HG03025 (cell line): ENCODE data around the gene BASP1.
"Not testable (repeated sequence)": the region's sequence is repeated elsewhere in the genome, so short reads cannot be mapped to it uniquely, and the experiment has no call there.

ENCODE experiments used
- ATAC-seq: cut with Tn5 transposase; IDR thresholded peaks from one replicate; pipeline ENCODE4 v1.9.1; 2021; ENCODE audit warnings: mild to moderate bottlenecking, moderate library complexity; ENCODE audit not compliant: unreplicated experiment, low FRiP score

BASP1 gene

GRCh38 chr5:17249029-17249634, 31.7 kb downstream of the BASP1 start:
- ATAC-seq = no peak

- ATAC-seq = not testable (repeated sequence)
These were observed 32.4 kb downstream of the BASP1 start for GRCh38 chr5:17249841-17250240.

GRCh38 chr5:17252543-17252942, 35.1 kb downstream of the BASP1 start:
- no peak for ATAC-seq

DNA sequence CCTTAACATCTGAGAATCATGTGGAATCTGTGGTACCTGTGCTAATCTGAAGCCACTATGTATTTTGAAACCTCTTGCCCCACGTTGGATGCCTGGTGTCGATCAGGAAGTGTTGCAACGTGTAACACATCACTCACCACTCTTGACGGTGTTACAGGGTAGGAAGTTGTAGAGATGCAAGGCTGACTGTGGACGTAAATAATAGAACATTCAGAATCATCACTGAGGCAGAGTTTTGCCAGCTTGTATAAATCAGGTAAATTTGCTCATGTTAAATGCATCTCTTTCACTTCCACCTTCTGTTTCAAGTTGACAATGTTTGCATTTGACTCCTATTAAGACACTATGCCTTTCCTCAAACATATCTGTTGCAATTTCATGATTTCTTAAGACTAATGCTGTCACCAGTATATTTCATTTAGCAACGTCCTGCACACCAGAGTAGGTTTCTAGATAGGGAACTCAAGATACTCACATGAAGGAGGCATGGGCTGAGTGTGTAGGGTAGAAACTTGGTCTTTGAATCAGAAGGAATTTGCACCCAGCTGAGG, 38.1 kb downstream of the BASP1 start:
- peak; percentile 50 for ATAC-seq

DNA sequence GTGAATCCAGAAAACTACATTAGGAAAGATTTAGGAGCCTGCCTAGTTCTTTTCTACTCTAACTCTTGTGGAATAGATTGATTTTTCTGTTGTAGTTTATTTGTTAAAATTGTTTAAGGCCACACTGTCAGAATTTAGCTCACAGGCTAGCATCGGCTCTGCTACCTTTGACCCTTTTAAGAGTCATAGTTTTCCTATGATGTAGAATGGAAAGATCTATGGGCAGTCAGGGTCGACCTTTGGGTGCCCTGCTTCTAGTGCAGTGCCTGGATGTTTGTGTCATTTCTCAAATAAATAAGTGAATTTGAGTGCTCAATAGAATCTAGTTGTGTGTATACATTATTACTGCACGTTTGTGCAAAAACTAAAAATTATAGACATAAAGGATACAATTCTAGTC, 38.7 kb downstream of the BASP1 start:
- ATAC-seq = no peak

GRCh38 chr5:17256839-17257238, 39.4 kb downstream of the BASP1 start:
- ATAC-seq = no peak

- peak; percentile 48 for ATAC-seq
These were observed 40.4 kb downstream of the BASP1 start for GRCh38 chr5:17257705-17258273.

DNA sequence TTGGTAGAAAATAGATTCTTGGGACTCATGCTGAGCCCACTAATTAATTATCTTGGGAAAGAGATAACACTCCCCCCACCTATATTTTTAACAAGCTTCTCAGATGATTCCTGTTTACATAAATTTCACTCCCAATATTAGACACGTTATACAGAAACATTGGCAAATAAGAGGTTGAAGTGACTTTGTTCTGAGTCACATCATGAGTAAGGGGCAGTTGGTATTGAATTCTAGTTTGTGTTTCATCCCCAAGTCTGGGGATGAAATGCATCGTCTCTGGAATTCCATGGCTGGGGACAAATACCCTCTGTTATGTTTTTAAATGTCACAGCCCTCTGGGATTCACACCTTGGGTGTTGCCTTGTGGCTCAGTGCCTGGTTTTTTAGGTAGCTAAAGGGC, 41.0 kb downstream of the BASP1 start:
- no peak for ATAC-seq

- ATAC-seq = not testable (repeated sequence)
These were observed 41.6 kb downstream of the BASP1 start for GRCh38 chr5:17259012-17259411.

DNA sequence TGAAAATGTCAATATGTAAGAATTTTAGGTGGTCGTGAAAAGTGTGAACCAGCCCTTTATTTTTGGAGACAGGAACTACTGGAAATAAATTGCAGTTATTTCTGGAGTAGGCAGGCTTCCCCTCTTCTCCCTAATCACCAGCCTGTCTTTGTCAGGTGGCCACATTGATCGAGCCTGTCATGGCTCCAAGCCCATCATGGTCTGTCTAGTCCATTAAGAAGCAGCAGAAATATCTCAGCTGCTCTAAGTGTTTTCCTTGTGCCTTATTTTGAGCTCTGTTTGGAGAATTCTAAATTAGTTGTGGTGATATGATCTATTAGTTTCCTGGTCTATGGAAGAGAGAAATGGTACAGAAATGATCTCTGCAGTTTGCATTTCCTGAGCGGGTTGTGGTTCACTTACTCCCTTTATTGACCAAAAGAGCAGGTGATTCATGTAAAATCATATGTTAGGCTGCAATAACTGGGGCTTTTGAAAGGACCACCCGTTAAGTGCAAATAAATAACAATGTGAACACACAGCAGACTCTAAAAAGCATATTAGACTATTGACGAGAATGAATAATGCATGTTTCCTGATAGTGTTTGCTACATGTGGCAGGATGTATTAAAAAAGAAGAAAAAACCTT, 42.3 kb downstream of the BASP1 start:
- ATAC-seq = no peak

- no peak for ATAC-seq
These were observed 43.1 kb downstream of the BASP1 start for GRCh38 chr5:17260549-17260948.

DNA sequence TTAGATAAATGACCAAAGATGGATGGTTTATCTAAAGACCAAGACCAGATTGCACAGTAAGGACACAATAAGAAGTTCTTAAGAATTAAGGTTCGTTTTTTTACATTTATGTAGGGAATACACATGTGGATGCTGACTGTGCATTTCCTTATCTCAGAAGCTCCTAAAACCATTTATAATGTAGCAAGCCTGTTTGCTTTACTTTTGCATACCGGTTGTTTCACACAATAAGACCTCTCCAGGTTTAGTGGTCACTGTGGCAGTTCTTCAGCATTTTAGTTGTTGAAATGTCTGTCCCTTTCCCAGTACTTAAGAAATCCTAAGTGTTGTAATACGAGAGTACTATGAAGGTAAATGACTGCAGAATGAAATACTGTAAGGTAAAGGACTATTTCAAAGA, 43.6 kb downstream of the BASP1 start:
- ATAC-seq = no peak

DNA sequence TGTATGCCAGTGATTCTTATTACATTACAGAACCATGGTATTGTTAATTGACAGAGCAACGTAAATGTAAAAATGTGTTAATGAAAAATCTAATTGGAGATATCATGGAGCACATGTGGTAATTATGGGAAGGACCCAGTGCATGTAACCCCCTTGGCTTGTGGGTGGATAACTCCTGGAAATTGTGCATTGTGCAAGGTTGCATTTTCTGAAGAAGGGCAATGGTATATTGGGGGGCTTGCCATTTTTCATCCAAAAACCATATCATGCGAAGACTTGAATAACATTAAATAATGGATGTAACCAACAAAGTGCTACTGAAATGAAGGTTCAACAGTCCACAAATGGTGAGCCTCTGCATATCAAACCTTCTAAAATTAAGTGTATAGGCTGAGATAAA, 47.6 kb downstream of the BASP1 start:
- no peak for ATAC-seq

DNA sequence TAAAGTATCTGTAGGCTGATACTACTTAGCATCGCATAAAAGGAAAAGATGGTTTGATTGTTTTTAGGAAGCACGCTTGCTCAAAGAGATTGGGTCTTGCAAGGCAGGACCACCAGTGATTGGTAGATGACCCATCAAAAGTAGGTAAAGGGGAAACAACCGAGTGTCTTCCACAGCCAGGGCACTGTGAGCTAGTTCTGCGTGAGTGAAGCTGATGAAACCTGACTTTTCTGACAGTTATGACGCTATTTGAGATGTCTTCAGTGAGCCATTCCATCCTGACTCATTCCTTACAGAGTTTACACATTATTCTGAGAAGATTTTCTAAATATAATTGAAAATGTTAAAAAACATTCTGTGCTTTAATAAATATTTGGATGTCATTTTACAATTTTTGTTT, 49.7 kb downstream of the BASP1 start:
- ATAC-seq = peak; percentile 59

GRCh38 chr5:17269201-17269600, 51.8 kb downstream of the BASP1 start:
- ATAC-seq = peak; percentile 59

GRCh38 chr5:17272111-17272510, 54.7 kb downstream of the BASP1 start:
- no peak for ATAC-seq

DNA sequence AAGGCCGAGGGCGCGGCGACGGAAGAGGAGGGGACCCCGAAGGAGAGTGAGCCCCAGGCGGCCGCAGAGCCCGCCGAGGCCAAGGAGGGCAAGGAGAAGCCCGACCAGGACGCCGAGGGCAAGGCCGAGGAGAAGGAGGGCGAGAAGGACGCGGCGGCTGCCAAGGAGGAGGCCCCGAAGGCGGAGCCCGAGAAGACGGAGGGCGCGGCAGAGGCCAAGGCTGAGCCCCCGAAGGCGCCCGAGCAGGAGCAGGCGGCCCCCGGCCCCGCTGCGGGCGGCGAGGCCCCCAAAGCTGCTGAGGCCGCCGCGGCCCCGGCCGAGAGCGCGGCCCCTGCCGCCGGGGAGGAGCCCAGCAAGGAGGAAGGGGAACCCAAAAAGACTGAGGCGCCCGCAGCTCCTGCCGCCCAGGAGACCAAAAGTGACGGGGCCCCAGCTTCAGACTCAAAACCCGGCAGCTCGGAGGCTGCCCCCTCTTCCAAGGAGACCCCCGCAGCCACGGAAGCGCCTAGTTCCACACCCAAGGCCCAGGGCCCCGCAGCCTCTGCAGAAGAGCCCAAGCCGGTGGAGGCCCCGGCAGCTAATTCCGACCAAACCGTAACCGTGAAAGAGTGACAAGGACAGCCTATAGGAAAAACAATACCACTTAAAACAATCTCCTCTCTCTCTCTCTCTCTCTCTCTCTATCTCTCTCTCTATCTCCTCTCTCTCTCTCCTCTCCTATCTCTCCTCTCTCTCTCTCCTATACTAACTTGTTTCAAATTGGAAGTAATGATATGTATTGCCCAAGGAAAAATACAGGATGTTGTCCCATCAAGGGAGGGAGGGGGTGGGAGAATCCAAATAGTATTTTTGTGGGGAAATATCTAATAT, 58.1 kb downstream of the BASP1 start:
- ATAC-seq = no peak

DNA sequence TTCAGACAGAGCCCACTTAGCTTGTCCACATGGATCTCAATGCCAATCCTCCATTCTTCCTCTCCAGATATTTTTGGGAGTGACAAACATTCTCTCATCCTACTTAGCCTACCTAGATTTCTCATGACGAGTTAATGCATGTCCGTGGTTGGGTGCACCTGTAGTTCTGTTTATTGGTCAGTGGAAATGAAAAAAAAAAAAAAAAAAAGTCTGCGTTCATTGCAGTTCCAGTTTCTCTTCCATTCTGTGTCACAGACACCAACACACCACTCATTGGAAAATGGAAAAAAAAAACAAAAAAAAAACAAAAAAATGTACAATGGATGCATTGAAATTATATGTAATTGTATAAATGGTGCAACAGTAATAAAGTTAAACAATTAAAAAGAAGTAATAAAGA, 59.0 kb downstream of the BASP1 start:
- peak; percentile 63 for ATAC-seq

DNA sequence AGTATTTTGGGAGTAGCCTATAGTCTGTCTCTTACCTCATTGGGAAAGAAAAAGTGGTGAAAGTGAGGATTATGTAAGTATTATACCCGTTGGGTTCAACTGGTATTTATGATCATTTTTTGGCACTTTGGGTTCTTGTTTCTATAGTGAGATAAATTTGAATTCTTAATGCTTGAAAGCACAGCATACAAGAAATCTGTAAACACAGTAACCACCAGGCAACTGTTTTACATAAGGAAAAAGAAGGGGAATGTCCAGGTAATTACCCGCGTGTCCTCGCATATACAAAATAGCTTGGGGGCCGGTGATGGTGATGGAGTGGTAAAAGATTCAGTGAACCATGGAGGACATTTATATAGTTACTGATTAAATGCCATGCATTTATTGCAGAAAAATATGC, 60.5 kb downstream of the BASP1 start:
- ATAC-seq = no peak

DNA sequence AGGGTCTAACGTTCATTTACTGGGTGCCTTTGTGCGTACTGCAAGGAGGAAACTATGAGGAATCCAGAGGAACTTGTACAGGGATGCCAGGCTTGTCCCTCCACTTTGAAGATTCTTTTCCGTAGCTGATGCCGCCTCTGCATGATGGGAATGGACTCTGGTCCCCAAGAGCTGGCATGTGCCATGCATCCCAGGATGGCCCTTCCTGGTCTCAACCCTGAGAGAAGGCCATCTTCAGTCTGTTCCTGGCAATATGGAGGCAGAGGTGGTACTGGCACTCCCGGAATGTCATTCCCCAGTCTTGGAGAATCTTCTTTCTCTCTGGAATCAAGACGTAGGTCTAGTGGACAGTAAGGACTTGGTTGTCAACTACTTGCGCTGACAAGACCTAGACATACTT, 61.5 kb downstream of the BASP1 start:
- ATAC-seq = no peak

DNA sequence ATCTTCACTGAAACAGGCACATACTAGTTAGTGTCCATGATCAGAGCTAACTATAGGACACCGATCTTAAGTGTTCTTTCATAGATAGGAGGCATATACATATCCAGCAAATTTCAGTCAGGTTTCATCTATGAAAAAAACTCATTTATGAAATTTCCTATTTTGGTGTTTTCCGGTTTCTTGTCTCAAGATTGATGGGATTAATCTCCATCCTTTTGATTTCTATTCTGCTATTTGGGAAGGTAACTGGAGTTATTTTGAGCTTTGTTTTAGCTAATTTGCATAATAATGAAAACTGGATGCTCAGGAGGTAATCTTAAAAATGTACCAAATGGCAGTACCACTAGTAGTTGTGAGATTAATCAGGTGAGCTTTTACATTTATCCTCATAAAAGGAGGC, 62.1 kb downstream of the BASP1 start:
- ATAC-seq = no peak
